Lung microvascular endothelial cell (primary cell): ENCODE results near the gene LIPN. TPM values are rescaled to one million over a fixed set of nuclear protein-coding genes. Genes with fewer than 3 reads are reported as not detected.
"Not testable (repeated sequence)": the region's sequence is repeated elsewhere in the genome, so short reads cannot be mapped to it uniquely, and the experiment has no call there.

Source experiments
- DNase-seq, 2 donors: peaks; one replicate each; pipeline versions ENCODE4 v3.0.0 to v3.0.0-alpha.2; 2010; ENCODE audit warnings: low read depth in 2 of 2
- total RNA-seq: library from RNA; depleted of rRNA; stranded (reverse); fragments of >200 nt; gene quantifications from 2 replicates; pipeline ENCODE4 v1.2.1, GENCODE V29; 2014

LIPN gene, protein sequence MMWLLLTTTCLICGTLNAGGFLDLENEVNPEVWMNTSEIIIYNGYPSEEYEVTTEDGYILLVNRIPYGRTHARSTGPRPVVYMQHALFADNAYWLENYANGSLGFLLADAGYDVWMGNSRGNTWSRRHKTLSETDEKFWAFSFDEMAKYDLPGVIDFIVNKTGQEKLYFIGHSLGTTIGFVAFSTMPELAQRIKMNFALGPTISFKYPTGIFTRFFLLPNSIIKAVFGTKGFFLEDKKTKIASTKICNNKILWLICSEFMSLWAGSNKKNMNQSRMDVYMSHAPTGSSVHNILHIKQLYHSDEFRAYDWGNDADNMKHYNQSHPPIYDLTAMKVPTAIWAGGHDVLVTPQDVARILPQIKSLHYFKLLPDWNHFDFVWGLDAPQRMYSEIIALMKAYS
- not detected in 2 replicates for total RNA-seq

DNA sequence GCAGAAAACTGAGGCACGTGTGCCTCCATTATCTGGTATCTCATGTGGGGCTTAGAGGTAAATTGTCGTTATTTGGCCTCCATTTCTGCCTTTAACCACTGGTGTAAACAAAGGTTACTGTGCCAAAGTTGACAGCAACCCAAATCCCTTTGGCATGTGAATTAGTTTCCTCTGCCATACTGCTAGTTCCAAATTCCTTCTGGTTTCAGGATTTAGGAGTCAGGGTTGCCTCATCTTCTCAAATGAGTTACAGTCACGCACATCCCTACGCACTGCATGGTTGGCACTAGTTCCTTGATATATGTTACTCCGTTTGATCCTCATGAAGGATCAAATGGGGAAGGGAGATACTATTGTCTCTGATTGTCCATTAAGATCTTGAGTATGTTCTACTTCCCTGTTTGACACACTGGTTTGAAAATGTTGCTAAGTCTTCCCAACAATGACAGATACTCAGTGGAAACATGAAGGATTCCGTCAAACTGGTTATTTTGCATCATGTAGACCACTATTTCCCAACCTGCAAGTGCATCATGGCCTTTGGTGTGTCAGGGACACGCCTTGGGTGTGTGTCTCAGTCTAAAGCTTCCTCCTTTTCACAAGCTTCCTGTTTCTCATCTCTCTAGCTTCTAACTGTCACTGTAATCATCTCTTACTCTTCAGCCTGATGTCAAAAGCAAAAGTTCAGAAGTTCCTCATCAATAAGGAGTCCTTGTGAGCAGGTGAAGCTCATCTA, at the start of gene LIPN:
LIPN (plus strand) TSS at position 655 of the 736 bp plus-strand sequence. CDS start 1,386 bp downstream, outside the sequence.
- no peak for DNase-seq

DNA sequence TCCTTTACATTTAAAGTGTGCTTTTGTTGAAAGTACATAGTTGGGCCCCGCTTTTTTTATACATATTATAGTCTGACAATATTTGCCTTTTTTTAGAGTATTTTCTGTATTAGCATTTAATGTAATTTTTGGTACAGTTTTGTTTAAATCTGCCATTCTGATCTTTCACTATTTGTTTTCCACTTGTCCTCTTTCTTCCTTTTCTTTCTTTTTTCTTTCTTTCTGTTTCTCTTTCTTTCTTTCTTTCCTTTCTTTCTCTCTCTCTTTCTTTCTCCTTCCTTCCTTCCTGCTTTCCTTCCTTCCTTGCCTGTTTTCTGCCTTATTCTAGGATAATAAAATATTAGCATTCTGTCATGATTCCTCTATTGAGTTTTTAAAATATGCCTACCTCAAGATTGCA, 44.3 kb upstream of the LIPN start:
- DNase-seq: no peak

DNA sequence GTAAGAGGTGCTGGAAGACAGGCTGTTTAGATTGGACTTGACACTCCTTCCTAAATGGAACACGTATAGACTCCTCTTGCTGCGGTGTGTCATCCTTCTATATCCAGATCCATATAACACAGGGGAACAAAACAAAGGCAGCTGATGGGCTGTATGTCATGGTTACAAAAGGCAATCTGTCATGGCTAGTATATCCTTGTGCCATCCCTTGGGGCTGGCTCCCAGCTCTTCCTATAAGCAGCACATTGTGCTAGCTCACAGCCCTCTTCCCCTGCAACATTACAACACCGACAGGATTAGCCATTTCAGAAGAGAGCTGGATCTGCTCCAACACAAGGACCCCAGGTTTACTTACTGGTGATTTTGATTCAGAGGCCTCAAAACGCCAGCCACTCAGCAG, 38.4 kb upstream of the LIPN start:
- no peak for DNase-seq

DNA sequence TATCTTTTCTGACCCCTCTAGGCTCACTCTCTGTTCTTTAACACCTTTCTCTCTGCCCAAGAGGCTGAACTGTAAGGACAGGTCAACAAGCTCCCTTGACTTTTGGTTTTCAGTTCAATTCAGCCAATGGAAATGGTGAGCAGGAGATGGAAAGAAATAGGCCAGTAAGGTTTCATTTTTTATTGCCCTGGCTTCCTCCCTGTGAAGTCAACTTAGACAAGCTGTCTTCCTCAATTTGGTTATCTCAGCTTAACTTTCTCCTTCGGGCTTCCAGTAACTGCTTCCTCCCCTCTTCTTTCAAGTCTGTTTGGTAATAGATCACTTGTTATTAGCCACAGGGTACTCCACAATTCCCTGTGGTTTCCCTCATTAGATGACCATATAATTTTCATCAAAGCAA, 34.0 kb upstream of the LIPN start:
- no peak for DNase-seq

DNA sequence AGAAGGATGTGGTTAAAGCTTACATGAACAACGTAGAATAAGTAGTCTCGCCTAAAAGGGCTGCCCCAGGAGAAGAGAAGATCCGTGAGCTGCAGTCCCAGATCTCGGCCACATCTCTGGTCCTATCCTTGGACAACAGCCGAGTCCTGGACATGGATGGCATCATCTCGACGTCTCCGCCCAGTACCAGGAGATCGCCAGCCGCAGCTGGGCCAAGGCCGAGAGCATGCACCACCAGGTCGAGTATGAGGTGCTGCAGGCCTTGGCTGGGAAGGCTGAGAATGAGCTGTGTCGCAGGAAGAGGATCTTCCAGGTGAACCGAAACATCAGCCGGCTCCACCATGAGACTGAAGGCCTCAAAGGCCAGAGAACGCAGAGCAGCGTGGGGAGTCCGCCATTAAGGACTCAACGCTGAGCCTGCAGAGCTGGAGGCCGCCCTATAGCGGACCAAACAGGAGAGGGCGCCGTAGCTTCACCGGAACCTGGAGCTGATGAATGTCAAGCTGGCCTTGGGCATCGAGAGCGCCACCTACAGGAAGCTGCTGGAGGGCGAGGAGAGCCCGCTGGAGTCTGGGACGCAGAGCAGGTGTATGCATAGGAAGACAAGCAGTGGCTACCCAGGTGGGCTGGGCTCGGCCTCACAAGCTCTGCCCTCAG, 31.6 kb upstream of the LIPN start:
- peak; percentile 1 to 7 for DNase-seq

DNA sequence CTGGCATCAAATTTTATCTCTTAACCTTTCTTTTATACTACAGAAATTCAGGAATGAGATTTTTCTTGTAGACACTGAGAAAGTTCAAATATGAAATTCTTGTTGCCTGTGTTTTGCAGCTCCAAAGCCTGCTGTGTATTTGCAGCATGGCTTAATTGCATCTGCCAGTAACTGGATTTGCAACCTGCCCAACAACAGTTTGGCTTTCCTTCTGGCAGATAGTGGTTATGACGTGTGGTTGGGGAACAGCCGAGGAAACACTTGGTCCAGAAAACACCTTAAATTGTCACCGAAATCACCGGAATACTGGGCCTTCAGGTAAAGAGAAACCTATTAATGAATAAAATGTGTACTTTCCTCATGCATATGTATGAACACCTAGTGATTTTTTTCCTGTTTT, 29.0 kb upstream of the LIPN start:
- DNase-seq: no peak

DNA sequence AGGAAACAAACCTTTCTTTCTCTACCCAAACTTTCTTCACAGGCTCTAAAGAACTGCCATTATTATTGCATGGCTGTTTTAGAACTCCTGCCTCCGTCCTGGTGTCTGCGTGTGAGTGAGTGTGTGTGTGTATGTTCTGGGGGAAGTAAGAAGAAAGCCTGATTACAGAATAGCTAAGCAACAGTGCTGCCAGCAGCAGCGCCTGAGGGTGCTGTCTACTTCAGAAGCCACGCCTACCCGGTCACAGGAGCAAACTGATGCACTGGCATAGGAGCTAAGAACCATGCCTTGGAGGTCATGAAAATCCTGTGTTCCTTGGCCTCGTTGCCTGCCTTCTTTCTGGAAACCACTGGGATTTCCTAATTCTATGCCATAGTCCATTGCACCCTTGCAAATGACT, 28.5 kb upstream of the LIPN start:
- DNase-seq: no peak

DNA sequence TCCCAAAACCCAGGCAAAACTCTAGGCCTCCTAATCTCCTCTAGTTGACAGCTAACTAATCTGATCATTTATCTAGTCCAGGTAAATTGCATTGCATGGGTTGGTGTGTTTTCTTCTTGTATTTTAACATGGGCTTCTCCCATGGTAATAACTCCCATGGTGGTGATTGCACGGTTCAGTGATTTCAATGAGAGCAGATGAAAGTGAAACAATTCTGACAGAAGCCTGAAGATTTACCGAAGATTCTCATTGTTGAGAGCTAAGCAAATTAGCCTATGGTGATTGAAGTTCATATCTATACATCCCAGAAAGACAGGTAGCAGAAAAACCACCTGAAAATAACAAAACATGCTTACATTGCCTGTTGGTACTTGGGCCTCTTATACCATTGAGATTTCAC, 26.6 kb upstream of the LIPN start:
- DNase-seq: no peak

DNA sequence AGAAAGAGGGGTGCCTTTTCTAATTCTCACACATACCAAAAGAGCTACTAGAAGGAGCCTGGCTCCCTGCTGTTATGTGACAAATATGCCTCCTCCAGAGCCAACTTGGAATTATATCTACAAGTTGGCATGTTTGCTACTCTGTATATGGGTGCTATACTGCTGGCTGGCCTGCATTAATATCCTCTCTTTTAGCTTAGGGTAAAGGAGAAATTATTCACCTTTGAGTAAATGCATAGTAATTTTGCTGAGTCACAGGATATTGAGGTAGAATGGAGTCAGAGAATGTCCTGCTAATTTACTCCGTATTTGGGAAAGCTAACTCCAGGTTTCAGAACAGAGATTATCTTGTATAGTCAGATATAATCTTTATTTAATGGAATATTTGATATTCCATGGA, 24.2 kb upstream of the LIPN start:
- DNase-seq: no peak

DNA sequence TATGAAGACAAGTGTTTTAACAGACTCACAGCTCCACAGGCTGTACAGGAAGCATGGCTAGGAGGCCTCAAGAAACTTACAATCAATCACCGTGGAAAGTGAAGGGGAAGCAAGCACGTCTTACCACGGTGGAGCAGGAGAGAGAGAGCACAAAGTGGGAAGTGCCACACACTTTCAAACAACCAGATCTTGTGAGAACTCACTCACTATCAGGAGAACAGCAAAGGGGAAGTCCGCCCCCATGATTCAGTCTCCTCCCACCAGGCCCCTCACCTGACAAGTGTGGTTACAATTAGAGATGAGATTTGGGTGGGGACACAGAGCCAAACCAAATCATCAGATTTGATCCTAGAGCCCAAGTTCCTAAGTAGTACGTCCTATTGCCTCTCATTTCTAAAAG, 17.9 kb upstream of the LIPN start:
- DNase-seq: not testable (repeated sequence)

DNA sequence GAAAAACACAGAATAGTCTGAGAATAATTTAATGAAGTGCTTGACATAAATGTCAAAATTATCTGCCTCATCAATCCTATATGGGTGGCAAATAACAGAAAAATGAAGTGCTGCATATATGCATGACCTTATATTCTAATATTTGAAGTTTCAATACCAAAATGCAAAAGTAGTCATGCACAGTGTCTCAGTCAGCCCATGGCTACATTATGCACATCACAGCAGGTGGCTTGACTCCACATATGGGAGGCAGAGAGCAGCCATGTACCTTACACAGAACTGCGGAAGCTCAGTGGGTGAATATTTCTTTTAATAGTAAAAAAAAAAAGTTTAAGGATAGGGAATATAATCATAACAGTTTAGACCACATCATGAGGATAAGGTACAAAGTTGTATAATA, 17.4 kb upstream of the LIPN start:
- no peak for DNase-seq

DNA sequence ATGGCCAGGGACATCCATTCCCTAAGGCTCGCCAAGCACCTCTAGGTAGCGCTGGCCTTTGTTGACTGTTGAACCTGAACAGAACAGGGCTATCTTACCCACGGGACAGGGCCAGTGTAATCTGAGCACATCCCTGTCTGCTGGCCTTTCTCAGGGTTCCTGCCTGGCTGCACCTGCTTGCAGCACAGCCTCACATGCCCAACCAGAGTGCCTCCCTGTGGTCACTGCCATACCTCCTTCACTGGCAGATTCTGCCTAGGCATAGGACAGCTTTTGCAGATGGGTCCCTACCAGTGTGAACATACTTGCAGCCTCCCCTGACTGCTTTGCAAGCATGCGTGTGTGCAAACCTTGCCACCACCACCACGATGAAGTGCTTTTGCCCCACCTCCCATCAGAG, 15.8 kb upstream of the LIPN start:
- no peak for DNase-seq

DNA sequence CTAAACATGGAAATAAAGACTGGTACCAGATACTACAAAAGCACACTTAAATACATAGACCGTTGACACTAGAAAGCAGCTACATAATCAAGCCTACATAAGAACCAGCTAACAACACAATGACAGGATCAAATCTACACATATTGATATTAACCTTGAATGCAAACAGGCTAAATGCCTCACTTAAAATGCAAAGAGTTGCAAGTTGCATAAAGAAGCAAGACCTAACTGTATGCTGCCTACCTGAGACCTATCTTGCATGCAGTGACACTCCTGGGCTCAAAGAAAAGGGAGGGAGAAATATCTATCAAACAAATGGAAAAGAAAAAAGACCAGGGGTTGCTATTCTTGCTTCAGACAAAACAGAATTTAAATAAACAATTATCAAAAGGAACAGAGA, 14.2 kb upstream of the LIPN start:
- DNase-seq: no peak

DNA sequence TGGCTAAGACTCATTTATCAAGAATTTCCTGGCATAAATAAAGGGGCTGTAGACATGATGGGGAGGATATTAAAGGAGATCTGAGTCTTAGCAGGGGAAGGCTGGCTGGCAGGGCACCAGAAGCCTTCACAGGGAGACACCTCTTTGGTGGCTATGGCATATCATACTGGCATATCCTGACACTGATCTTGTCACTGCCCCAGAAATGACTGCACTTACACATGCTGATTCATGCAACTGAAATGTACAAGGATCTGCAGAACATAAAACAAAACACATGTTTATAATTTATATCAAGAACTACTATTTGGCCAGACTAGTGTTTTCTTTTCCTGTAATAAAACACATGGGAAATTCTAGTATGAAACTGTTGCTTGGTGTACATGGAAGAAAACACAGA, 5.5 kb upstream of the LIPN start:
- peak in 1 of 2 donors; percentile 10 for DNase-seq

DNA sequence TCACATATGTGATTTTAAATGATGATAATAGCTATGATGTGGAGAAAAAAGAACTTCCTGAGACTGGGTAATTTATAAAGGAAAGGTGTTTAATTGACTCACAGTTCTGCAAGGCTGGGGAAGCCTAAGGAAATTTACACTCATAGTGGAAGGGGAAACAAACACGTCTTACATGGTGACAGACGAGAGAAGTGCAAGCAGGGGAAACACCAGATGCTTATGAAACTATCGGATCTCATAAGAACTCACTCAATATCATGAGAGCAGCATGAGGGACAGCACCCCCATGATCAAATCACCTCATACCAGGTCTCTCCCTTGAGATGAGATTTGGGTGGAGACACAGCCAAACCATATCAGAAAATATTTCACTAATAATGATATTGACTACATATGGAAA, 4.1 kb upstream of the LIPN start:
- DNase-seq: no peak

DNA sequence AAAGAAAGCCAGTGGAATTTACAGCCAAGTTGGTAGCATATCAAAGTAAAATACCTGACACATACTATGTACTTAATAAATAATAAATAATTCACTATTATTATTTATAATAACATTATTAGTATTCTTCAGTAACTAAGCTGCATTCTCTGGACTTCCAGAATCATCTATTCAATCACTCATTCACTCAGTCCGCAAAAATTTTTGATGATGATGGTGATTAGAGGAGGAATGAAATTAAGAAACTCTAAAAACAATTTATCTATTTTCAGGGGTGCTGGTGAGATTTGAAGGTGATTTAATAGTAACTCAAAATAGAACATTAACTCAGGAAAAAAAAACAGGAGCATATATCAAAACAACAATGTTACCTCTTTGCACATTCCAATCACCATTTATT, 3.2 kb upstream of the LIPN start:
- DNase-seq: no peak

DNA sequence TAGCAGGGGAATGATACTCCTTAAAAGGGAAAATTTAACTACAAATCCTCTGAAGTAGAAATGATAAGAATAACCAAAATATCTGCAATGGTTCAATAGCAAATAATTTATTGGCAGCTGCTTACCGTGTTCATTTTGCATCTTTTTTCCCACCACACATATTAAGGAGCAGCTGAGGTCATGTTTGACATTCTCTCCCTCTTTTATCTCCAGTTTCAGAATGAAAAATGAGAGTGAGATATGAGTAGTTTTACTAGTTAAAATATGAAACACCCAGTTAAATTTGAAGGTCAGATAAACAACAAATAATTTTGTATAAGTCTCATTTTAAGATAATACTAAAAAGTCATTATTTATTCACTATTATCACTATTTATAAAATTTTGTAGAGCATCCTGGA, 3.1 kb downstream of the LIPN start:
- no peak for DNase-seq

DNA sequence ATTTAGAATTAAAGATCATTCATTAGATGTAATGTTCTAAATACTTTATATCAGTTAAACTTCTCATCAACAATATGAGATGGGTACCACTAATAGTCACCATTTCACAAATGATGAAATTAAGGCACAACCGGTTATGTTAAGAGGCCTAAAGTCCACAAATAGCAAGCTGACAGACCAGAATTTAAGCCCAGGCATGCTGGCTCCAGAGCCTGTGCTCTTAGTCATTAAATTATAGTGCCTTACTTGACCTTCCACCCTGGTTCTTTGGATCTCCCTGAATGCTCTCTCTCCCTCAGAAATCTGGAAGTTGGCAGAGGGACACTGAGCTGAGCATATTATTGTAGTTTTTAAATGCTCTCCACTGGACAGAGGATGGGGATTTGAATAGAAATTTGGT, 3.6 kb downstream of the LIPN start:
- no peak for DNase-seq

DNA sequence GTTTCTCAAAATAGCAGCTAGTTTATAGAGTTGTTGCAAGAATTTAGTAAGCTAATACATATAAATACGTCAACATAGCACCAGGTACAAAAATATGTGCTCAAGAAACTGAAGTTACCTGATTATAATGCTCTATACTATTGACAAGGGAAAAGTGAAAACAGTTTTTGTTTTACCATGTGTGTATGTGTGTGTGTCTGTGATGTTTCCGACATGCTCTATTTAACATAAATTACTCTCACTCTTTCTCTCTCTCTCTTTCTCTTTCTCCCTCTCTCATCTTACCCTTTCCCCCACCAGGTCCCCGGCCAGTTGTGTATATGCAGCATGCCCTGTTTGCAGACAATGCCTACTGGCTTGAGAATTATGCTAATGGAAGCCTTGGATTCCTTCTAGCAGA, 4.3 kb downstream of the LIPN start:
- no peak for DNase-seq

DNA sequence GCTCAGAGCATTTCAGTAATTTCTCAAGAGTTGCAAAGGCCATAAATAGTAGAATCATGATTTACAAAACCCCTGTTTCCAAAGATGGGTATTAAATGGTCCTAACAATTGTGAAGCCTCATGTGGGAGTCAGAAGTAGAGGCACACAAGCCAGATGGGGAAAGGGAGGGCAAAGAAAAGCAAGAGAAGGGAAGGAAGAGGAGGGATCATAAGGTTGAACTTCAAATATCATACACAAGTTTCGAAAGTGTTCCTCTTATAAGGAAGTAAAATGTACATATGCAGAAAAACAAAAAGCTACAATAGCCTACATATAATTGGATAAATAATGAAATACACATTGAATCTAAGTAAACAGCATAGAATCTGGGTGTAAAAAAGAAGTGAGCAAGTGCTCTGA, 6.0 kb downstream of the LIPN start:
- DNase-seq: no peak

DNA sequence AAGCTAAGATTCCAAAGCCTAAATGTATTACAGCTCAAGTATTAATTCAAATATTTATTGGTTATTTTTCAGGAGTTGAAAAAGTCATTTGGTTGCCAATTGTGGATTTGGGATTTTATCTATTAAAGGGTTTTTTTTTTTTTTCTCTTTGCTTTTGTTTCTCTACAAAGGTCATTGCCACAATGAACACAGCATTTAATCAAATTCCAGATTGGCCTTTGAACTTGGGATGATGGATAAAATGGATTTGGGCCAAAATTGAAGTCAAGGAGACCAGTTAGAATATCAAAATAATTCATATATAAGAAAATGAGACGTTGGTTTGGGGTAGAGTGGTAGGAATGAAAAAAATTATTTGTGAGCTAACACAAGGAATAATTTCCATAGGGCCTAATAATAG, 9.6 kb downstream of the LIPN start:
- DNase-seq: no peak

DNA sequence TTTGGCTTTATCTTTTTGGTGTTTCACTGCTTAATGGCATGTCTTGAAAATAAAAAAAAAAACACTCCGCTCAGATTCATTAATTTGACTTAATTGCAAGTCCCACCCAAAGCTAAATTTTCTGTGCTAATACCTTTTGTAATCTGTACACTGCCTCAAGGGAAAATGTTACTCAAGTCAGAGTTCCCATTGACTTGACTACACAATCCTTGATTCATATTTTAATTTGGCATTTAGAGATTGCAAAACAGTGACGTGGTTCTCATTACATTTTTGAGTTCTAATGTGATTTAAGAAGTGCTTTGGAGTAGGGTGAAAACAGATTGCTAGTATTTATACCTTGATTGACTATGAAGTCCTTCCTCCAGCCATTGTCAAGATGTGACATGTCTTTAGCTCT, 21.4 kb downstream of the LIPN start:
- no peak for DNase-seq

DNA sequence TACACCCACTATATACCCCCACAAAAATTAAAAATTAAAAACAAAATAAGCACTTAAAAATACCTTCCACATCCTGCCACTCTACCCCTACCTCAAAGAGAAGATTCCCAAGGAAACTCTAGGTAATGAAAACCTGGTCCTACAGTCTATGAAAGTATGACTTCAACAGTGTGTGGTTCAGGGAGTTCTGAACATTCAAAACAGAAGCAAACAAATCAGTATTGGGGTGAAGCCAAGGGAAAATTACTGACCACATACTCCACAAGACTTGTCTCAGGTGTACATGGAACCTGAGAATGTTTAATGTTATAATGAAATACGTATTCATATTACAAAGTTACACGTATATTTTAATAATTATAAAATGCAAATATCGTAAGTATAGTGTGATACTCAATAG, 22.4 kb downstream of the LIPN start:
- no peak for DNase-seq
